Lower leg skin (tissue), 3 donors: ENCODE data around the gene ITGB1BP1.

ENCODE experiments used
- POLR2A ChIP-seq, 2 donors: fragments of 450-650 bp; IDR thresholded peaks; one replicate each; pipeline ENCODE4 v1.6.1; 2016 to 2017; ENCODE audit warnings: antibody characterized with exemption in 2 of 2, mild to moderate bottlenecking in 1 of 2, moderate library complexity in 1 of 2
- TF ChIP-seq, protein P1 (sequence below), 3 donors: fragments of 450-650 bp; IDR thresholded peaks; one replicate each; pipeline ENCODE4 v1.5.1; 2016; ENCODE audit warnings: antibody characterized with exemption in 3 of 3, mild to moderate bottlenecking in 3 of 3, moderate library complexity in 2 of 3

DNA sequence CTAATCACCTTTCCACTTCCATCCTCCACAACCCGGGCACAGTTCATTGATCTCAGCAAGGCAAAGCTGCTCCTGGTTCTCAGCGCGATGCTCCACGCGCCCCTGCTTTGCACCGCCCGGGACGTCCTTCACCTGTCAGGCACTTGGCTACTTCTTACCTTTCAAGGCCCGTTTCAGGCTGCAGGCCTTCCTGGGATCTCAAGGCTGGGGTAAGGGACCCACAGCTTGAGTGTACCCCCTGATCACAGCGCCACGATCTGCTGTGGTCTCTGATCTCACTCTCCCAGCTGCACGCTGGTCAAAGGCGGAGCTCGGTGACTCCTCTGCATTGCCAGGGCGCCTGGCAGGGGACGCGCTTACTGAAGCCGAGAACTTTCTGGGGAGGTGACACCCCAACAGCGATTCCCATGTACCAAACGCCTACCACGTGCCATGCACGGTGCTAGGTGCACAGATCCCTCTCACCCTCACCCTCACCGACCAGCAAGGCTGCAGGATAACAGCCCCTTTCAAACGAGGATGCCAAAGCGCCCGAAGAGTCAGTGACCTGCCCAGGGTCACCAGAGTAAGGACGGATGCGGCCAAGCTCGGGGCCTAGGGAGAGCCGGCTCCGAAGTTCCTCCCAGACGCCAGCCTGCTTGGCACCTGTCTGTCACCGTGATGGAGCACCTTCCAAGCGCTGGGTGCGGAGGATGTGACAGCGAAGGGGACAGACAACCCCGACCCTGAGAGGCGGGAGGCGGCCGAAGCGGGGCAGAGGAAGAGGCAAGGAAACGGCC is 818 bp downstream of the ITGB1BP1 start:
- TF ChIP-seq, protein P1, sequence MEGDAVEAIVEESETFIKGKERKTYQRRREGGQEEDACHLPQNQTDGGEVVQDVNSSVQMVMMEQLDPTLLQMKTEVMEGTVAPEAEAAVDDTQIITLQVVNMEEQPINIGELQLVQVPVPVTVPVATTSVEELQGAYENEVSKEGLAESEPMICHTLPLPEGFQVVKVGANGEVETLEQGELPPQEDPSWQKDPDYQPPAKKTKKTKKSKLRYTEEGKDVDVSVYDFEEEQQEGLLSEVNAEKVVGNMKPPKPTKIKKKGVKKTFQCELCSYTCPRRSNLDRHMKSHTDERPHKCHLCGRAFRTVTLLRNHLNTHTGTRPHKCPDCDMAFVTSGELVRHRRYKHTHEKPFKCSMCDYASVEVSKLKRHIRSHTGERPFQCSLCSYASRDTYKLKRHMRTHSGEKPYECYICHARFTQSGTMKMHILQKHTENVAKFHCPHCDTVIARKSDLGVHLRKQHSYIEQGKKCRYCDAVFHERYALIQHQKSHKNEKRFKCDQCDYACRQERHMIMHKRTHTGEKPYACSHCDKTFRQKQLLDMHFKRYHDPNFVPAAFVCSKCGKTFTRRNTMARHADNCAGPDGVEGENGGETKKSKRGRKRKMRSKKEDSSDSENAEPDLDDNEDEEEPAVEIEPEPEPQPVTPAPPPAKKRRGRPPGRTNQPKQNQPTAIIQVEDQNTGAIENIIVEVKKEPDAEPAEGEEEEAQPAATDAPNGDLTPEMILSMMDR (IDR thresholded peaks at IDR 0.05) = no peak
- TF ChIP-seq POLR2A (IDR thresholded peaks at IDR 0.05) = no peak
